Choroid plexus epithelial cell (primary cell): Measurements from ENCODE around the gene LRRC3.

Experiments
- DNase-seq: peaks from one replicate; pipeline ENCODE4 v3.0.0-alpha.2; 2010; ENCODE audit warnings: low read depth
- H3K4me3 ChIP-seq: 2 replicates; pipeline ENCODE4 v1.5.1; 2011; ENCODE audit warnings: low read depth, mild to moderate bottlenecking, control low read depth, low read length, moderate library complexity
- CTCF ChIP-seq: conservative IDR thresholded peaks from 2 replicates; pipeline ENCODE4 v1.5.1; 2011; ENCODE audit warnings: low read depth, mild to moderate bottlenecking, control low read depth, inconsistent platforms, low read length, moderate library complexity

The LRRC3 gene

GRCh38 chr21:44486302-44486701, 31.0 kb downstream of the LRRC3 start:
- no peak for TF ChIP-seq CTCF
- H3K4me3 ChIP-seq: no peak overlapping the region
- DNase-seq: no peak

- TF ChIP-seq CTCF: peak; percentile 74
- H3K4me3 ChIP-seq: no peak overlapping the region
- DNase-seq: peak; percentile 54
Measured at GRCh38 chr21:44487831-44488230, 32.5 kb downstream of the LRRC3 start.

- H3K4me3 ChIP-seq: no peak overlapping the region
- DNase-seq: no peak
- peak; percentile 10 for TF ChIP-seq CTCF
Measured at GRCh38 chr21:44489962-44490361, 34.7 kb downstream of the LRRC3 start.

- no peak for DNase-seq
- no peak overlapping the region for H3K4me3 ChIP-seq
- no peak for TF ChIP-seq CTCF
Measured at GRCh38 chr21:44490405-44490804, 35.1 kb downstream of the LRRC3 start.

- no peak for DNase-seq
- no peak overlapping the region for H3K4me3 ChIP-seq
- no peak for TF ChIP-seq CTCF
Measured at GRCh38 chr21:44490816-44491215, 35.5 kb downstream of the LRRC3 start.

GRCh38 chr21:44492567-44493385, 37.5 kb downstream of the LRRC3 start:
- no peak for DNase-seq
- TF ChIP-seq CTCF: no peak
- H3K4me3 ChIP-seq: no peak overlapping the region

- no peak for DNase-seq
- H3K4me3 ChIP-seq: no peak overlapping the region
- TF ChIP-seq CTCF: no peak
Measured at GRCh38 chr21:44494418-44494817, 39.1 kb downstream of the LRRC3 start.
